ENCODE data around the gene ARFRP1. TPM values are rescaled to one million over a fixed set of nuclear protein-coding genes. Genes with fewer than 3 reads are reported as not detected.
A peak's percentile ranks its signal among the peaks of the same experiment; 100 is the strongest.
"Not testable (repeated sequence)": the region's sequence is repeated elsewhere in the genome, so short reads cannot be mapped to it uniquely, and the experiment has no call there.

The ARFRP1 gene
- total RNA-seq, 1 donor from 2014 or later = 45.3 TPM

DNA sequence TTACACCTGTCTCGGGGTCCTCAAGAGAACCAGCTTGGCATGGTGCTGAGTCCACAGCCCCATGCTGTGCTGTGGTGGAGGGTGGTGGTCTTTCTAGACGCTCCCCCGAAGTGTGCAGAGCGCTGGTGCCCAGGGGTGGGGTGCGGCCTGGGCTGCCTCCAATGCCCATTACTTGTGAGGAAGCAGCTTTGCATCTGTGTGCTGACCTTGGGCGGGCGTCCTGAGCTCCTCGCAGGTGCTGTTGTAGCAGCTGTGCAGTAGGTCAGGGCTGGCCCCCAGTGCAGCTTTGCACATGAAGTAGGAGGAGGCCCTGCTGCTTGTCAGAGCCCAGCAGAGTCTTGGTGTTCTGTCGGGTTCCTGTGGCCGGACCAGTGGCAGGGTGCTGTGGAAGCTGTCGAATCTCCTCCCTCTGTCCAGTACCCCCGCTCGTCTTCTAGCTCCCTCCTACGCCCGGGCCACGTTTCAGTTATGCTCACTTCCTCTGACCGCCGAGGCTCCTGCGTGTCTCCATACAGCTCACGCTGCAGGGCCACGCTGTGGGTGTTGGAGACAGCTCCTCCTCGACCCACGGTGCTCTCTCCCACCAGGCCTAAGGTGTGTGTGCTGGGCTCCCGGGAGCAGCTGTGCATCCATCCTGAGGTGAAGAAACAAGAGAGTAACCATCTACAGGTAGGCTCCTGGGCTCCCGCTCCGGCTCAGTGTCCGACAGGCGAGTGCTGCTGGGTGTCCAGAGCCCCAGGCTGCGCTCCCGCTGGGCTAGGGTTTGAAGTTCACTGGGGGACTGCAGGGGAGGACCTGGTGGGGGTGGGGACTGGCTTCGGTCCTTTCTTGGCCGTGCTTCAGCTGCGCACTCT lies 45.6 kb downstream of the ARFRP1 start:
- Mint-ChIP-seq H3K4me1 (peaks cover 19% of the 10 kb centered on the region), H3K9me3 (no peaks in the 10 kb centered on the region), H3K4me3 (no peak overlapping the region), H3K27ac (no peak overlapping the region), H3K27me3 (ENCODE audit: low read depth) (no peaks in the 10 kb centered on the region), H3K36me3 (peaks cover 5% of the 10 kb centered on the region)
- DNase-seq (ENCODE audit: low spot score in 2 of 2, unreplicated experiment in 2 of 2) = no peak
- TF ChIP-seq, protein P1, sequence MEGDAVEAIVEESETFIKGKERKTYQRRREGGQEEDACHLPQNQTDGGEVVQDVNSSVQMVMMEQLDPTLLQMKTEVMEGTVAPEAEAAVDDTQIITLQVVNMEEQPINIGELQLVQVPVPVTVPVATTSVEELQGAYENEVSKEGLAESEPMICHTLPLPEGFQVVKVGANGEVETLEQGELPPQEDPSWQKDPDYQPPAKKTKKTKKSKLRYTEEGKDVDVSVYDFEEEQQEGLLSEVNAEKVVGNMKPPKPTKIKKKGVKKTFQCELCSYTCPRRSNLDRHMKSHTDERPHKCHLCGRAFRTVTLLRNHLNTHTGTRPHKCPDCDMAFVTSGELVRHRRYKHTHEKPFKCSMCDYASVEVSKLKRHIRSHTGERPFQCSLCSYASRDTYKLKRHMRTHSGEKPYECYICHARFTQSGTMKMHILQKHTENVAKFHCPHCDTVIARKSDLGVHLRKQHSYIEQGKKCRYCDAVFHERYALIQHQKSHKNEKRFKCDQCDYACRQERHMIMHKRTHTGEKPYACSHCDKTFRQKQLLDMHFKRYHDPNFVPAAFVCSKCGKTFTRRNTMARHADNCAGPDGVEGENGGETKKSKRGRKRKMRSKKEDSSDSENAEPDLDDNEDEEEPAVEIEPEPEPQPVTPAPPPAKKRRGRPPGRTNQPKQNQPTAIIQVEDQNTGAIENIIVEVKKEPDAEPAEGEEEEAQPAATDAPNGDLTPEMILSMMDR (IDR thresholded peaks at IDR 0.05; ENCODE audit: unreplicated experiment) = no peak

DNA sequence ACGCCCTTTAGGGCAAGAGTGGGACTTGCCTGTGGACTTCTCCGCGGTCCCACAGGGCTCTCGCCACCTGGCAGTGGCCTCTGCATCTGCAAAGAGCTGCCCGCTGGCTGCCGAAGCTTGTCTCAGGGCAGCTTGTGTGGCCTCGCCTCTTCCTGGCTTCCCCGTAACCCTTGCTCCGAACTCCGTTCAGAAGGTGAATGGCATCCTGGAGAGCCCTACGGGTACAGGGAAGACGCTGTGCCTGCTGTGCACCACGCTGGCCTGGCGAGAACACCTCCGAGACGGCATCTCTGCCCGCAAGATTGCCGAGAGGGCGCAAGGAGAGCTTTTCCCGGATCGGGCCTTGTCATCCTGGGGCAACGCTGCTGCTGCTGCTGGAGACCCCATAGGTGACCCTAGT lies 46.7 kb downstream of the ARFRP1 start:
- Mint-ChIP-seq H3K27me3 (ENCODE audit: low read depth) (no peaks in the 10 kb centered on the region), H3K4me1 (peaks cover 19% of the 10 kb centered on the region), H3K9me3 (no peaks in the 10 kb centered on the region)

DNA sequence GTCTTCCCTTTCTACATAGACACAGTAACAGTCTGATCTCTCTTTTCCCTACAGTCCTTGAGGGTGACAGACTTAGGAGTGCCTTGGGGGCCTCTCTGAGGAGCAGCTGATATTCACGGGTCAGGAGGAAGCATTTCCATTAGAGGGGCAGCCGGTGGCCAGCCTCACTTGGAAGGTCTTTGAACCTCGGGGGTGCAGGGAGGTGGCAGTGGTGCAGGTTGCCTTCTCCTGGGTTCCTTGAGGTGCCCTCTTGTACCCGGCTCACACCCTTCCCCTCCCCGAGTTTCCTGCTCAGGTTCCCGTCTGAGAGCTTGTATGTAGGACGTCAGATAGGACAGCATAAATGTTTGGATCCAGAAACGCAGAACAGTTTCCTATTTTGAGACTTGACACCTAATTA lies 47.2 kb downstream of the ARFRP1 start:
- Mint-ChIP-seq H3K27me3 (ENCODE audit: low read depth) (no peaks in the 10 kb centered on the region), H3K9me3 (no peaks in the 10 kb centered on the region), H3K36me3 (peaks cover 3% of the 10 kb centered on the region), H3K27ac (no peak overlapping the region), H3K4me1 (peaks cover 19% of the 10 kb centered on the region), H3K4me3 (no peak overlapping the region)
- no peak for DNase-seq (ENCODE audit: low spot score in 2 of 2, unreplicated experiment in 2 of 2)
- TF ChIP-seq, protein P1 (IDR thresholded peaks at IDR 0.05; ENCODE audit: unreplicated experiment) = no peak

More for the DNA sequence above, 46.7 kb downstream of the ARFRP1 start:
- Mint-ChIP-seq H3K27ac (no peak overlapping the region), H3K36me3 (peaks cover 5% of the 10 kb centered on the region), H3K4me3 (no peak overlapping the region)
- DNase-seq (ENCODE audit: low spot score in 2 of 2, unreplicated experiment in 2 of 2) = no peak
- TF ChIP-seq, protein P1 (IDR thresholded peaks at IDR 0.05; ENCODE audit: unreplicated experiment) = no peak

DNA sequence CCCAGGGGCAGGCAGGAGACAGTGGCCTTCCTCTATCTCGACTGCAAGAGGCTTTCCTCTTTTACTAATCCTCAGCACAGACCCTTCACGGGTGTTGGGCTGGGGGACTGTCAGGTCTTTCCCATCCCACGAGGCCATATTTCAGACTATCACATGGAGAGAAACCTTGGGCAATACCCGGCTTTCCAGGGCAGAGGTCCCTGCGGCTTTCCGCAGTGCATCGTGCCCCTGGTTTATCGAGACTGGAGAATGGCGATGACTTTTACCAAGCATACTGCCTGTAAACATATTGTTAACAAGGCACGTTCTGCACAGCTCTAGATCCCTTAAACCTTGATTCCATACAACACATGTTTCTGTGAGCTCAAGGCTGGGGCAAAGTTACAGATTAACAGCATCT lies 47.6 kb downstream of the ARFRP1 start:
- not testable (repeated sequence) for DNase-seq (ENCODE audit: low spot score in 2 of 2, unreplicated experiment in 2 of 2); H3K36me3 Mint-ChIP-seq; H3K27me3 Mint-ChIP-seq (ENCODE audit: low read depth); H3K27ac Mint-ChIP-seq; H3K9me3 Mint-ChIP-seq
- H3K4me3 Mint-ChIP-seq = peak overlapping the region; percentile 96
- peaks cover 19% of the 10 kb centered on the region for H3K4me1 Mint-ChIP-seq

DNA sequence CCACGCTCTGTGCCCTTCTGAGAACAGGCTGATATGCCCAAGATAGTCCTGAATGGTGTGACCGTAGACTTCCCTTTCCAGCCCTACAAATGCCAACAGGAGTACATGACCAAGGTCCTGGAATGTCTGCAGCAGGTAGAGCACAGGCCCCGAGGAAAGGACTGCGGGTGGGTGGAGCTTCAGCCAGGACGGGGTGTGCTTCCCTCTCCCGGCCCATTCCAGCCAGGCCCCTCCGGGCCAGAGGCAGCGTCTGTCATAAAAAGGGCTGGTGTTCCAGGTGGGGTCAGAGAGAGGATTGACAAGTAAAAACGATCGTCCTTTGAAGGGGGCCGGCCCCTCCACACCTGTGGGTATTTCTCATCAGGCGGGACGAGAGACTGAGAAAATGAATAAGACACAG lies 48.4 kb downstream of the ARFRP1 start:
- no peaks in the 10 kb centered on the region for H3K27me3 Mint-ChIP-seq (ENCODE audit: low read depth)
- H3K27ac Mint-ChIP-seq = peak overlapping the region; percentile 34
- no peak for DNase-seq (ENCODE audit: low spot score in 2 of 2, unreplicated experiment in 2 of 2)
- peaks cover 3% of the 10 kb centered on the region for H3K36me3 Mint-ChIP-seq
- TF ChIP-seq, protein P1 (IDR thresholded peaks at IDR 0.05; ENCODE audit: unreplicated experiment) = no peak
- peaks cover 19% of the 10 kb centered on the region for H3K4me1 Mint-ChIP-seq
- H3K4me3 Mint-ChIP-seq = peak overlapping the region; percentile 96
- H3K9me3 Mint-ChIP-seq = no peaks in the 10 kb centered on the region

DNA sequence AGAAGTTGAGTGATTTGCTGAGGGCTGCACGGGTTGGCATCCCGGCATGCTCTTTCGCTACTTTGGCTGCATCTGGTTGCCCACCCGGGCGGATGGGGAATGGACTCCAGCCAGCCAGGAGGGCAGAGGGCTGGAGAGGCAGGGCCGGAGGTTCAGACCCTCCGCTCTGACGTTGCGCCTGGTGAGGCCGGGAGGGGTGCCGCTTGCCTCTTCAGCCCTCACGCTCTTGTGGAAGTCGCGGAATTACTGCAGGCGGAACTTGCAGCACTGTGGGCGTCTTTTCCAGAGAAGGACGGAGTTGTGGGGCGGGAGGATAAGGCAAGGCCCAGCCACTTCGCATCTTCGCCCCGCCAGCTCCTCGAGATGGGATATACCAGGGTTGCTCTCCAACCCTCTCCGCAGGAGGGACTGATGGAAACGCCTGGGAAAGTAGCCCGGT lies 49.0 kb downstream of the ARFRP1 start:
- DNase-seq (ENCODE audit: low spot score in 2 of 2, unreplicated experiment in 2 of 2) = peak in 1 of 2 experiments; percentile 28
- H3K4me1 Mint-ChIP-seq = peaks cover 25% of the 10 kb centered on the region
- TF ChIP-seq, protein P1 (IDR thresholded peaks at IDR 0.05; ENCODE audit: unreplicated experiment) = no peak
- peak overlapping the region; percentile 91 for H3K27ac Mint-ChIP-seq
- H3K36me3 Mint-ChIP-seq = peaks cover 3% of the 10 kb centered on the region
- no peaks in the 10 kb centered on the region for H3K9me3 Mint-ChIP-seq
- no peaks in the 10 kb centered on the region for H3K27me3 Mint-ChIP-seq (ENCODE audit: low read depth)
- H3K4me3 Mint-ChIP-seq = peak overlapping the region; percentile 96

Data from mesothelial cell of epicardium (in vitro differentiated cells).